A549 treated with AZD9567 at 1 μM for 4 hours (cell line): ENCODE results near the gene EFNA2. TPM values are rescaled to one million over a fixed set of nuclear protein-coding genes. Genes with fewer than 3 reads are reported as not detected.

Source experiments
- total RNA-seq: library from RNA; stranded (reverse); fragments of 200-300 nt; extraction: Qiagen RNA extraction; gene quantifications from 5 replicates; pipeline ENCODE4 v1.2.3, GENCODE V29; 2022; ENCODE audit not compliant: insufficient read depth

The EFNA2 gene
- 1.1 to 2.1 TPM (median 1.6 TPM) in 4 of 5 replicates, not detected in the other for total RNA-seq

DNA sequence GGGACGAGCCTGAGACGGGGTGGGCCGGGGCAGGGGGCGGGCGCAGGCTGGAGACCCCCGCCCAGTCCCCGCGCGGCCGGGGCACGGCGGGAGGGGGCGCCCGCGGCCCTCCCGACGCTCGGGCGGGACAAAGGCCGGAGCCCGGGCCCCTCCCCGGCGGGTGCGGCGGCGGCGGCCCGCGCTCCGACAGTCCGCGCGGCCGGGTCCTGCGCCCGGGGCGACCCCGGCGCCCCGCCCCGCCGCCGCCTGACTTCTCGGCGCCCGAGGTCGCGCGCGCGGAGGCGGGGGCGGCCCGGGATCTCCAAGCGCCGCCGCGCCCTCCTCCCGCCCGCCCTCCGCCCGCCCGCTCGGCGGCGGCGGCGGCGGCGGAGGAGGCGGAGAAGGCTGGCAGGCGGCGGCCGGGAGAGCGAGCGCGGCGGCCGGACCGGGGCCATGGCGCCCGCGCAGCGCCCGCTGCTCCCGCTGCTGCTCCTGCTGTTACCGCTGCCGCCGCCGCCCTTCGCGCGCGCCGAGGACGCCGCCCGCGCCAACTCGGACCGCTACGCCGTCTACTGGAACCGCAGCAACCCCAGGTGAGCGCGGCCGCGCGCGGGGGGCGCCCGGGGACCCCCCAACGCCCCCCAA is at the start of gene EFNA2:
Gene EFNA2 (plus strand): TSS at position 137 of the 624 bp plus-strand sequence. CDS start 296 bp downstream, at position 433.

DNA sequence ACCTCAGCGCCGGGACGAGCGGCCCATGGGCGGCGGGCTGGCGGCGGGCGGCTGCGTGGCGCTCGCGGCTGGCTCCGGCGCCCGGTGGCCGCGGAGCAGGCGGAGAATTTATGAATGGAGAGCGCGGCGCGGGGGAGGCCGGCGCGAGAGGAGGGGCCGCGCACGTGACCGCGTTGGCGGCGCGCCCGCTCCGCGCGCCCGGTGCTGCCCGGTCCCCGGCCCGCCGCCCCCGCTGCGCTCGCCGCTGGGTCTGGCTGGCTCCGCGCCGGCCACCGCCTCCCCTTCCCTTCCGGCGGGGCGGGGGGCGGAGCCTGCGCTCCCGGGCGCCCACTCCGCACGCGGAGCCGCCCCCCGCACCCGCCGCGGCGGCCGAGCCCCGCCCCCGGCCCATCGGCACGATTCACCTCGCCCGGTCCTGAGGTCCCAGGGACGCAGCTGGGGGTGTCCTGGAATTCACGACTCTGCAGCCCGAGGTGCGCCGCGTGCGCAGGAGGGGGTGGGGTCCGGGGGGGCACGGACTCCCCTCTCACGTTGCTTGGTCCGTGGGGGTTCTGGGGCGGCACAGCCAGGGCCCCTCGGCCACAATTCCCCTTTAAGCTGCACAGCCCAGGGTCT is 47.8 kb upstream of the EFNA2 start, which contains the start of gene CBARP:
Gene CBARP (minus strand): TSS at position 252 of the 615 bp plus-strand sequence. CDS start 1,905 bp downstream, outside the sequence.

DNA sequence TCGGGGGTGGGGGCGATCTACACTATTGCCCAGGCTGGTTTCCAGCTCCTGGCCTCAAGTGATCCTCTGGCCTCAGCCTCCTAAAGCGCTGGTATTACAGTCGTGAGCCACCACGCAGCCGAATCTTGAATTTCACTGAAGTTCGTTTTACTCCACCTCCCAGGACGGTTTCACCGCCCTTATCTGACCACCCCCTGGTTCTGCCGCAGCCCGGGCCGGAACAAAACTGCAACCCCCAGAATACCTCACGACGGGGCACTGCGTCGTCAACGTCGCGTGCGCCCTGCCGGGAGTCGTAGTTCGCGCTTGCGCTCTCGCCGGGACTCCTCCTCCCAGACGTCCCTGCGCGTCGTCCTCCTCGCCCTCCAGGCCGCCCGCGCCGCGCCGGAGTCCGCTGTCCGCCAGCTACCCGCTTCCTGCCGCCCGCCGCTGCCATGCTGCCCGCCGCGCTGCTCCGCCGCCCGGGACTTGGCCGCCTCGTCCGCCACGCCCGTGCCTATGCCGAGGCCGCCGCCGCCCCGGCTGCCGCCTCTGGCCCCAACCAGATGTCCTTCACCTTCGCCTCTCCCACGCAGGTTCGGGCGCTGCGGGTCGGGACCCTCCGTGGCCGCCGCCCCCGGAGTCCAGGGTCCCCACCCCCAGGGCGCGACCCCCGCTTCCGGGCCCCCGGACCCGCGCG is 44.1 kb upstream of the EFNA2 start, which contains the start of gene ATP5F1D:
Gene ATP5F1D (plus strand): TSS at position 335 of the 679 bp plus-strand sequence. CDS start 100 bp downstream, at position 435.

DNA sequence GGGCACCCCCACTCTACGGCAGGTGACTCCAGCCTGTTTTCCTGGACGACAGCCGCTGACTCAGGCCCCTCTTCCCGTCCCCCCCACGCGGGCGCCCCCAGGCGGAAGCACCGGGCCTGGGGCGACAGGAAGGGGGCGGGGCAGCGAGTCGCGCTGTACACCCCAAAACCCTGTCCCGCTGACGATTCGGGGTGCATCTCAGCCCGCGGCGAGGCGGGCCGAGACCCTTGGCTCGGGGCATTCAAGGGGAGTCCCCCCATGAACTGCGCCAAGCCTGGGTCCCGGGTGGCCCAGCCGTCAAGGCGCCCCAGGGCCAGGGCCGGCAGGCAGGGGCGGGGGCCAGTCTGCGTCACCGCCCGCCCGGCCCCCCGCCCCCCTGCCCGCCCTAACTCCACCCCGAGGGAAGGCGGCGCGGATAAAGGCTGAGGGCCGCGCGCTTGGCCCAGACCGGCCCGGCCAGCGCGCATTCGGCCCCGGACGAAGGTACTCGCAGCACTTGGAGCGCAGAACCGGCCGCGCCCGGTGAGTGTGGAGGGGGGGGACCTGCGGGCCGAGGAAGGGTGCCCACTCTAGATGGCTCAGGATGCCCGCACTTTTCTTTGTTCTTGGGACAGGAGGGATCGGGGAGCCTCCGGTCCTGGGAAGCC is 37.4 kb upstream of the EFNA2 start, which contains the start of gene MIDN:
Gene MIDN (plus strand): TSS at position 445 of the 647 bp plus-strand sequence. CDS start 1,714 bp downstream, outside the sequence.

DNA sequence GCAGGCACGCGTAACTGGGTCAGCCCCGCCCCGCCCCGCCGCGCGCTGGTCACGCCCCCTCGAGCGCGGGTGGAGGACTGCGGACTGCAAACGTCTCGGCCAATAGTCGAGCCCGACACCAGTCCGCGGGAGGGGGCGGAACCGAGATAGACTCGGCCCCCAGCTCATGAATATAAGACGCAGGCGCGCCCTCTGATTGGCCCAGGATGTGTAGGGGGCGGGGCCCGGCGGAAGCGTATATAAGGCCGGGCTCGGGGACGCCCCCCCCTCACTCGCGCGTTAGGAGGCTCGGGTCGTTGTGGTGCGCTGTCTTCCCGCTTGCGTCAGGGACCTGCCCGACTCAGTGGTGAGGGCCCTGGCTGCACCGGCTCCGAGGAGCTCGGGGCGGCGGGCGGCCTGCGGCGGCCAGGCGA is 16.6 kb upstream of the EFNA2 start, which contains the start of gene CIRBP:
Gene CIRBP (plus strand): TSS at position 268 of the 413 bp plus-strand sequence. CDS start 1,602 bp downstream, outside the sequence.

DNA sequence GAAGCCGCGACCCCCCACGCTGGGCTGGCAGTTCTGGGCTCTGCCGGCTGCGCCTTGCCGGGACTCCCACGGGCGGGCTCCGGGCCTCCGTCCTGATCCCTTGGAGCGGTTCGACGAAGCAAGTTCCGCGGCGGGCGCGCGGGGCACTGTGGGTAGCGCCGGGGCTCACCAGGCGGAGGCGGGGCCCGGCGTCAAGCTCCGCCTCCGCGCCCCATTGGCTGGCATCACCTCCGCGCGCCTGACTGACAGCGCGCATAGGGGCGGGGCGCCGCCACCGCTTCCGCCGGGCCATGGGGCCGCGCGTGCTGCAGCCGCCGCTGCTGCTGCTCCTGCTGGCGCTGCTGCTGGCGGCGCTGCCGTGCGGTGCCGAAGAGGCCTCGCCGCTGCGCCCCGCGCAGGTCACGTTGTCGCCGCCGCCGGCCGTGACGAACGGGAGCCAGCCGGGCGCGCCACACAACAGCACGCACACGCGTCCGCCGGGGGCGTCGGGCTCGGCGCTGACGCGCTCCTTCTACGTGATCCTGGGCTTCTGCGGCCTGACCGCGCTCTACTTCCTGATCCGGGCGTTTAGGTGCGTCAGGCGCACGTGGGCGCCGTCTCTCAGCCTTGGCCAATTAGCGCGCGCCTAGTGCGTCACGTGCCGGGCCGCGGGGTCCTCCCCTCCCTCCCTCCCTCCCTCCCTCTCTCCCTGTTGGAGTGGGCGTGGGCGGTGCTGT is 10.3 kb upstream of the EFNA2 start, which contains the start of gene FAM174C:
Gene FAM174C (plus strand): TSS at position 271 of the 716 bp plus-strand sequence. CDS start 20 bp downstream, at position 291.

Other genes with a start within 250 kb of the EFNA2 start
- gene ABCA7, start 245.8 kb upstream of the EFNA2 start, total RNA-seq: 11.2 to 16.3 TPM (median 13.7 TPM) in 5 replicates
- 2.6 to 3.2 TPM (median 2.9 TPM) in 5 replicates for gene ARHGAP45, start 218.7 kb upstream of the EFNA2 start, total RNA-seq
- 209 to 249 TPM (median 237 TPM) in 5 replicates for gene POLR2E, start 190.5 kb upstream of the EFNA2 start, total RNA-seq
- 423 to 497 TPM (median 483 TPM) in 5 replicates for gene GPX4, start 181.9 kb upstream of the EFNA2 start, total RNA-seq
- 21.9 to 34.8 TPM (median 32.8 TPM) in 5 replicates for gene SBNO2, start 111.6 kb upstream of the EFNA2 start, total RNA-seq
- 23.6 to 38.2 TPM (median 35.2 TPM) in 5 replicates for gene STK11, start 80.1 kb upstream of the EFNA2 start, total RNA-seq
- gene CBARP, start 47.9 kb upstream of the EFNA2 start, total RNA-seq: 4.1 to 4.9 TPM (median 4.9 TPM) in 5 replicates
- 73.2 to 172 TPM (median 163 TPM) in 5 replicates for gene ATP5F1D, start 44.1 kb upstream of the EFNA2 start, total RNA-seq
- 37.1 to 51.8 TPM (median 48.1 TPM) in 5 replicates for gene MIDN, start 37.3 kb upstream of the EFNA2 start, total RNA-seq
- 117 to 198 TPM (median 123 TPM) in 5 replicates for gene CIRBP, start 16.5 kb upstream of the EFNA2 start, total RNA-seq
- gene FAM174C, start 10.3 kb upstream of the EFNA2 start, total RNA-seq: 41.0 to 95.6 TPM (median 76.7 TPM) in 5 replicates
- 72.8 to 98.9 TPM (median 75.7 TPM) in 5 replicates for gene NDUFS7, start 98.0 kb downstream of the EFNA2 start, total RNA-seq
- gene GAMT, start 115.7 kb downstream of the EFNA2 start, total RNA-seq: 32.7 to 46.1 TPM (median 41.7 TPM) in 5 replicates
- gene DAZAP1, start 121.7 kb downstream of the EFNA2 start, total RNA-seq: 66.2 to 95.9 TPM (median 93.7 TPM) in 5 replicates
- gene RPS15, start 152.5 kb downstream of the EFNA2 start, total RNA-seq: 1,367 to 2,061 TPM (median 1,872 TPM) in 5 replicates
- 1.5 to 8.3 TPM (median 1.8 TPM) in 5 replicates for gene APC2, start 164.2 kb downstream of the EFNA2 start, total RNA-seq
- gene C19orf25, start 193.3 kb downstream of the EFNA2 start, total RNA-seq: 10.1 to 21.7 TPM (median 20.5 TPM) in 5 replicates
- 0.73 to 1.1 TPM (median 0.99 TPM) in 4 of 5 replicates, not detected in the other for gene PCSK4, start 204.5 kb downstream of the EFNA2 start, total RNA-seq
- 4.8 to 6.0 TPM (median 5.1 TPM) in 5 replicates for gene REEP6, start 205.3 kb downstream of the EFNA2 start, total RNA-seq
- 3.1 to 7.3 TPM (median 3.5 TPM) in 5 replicates for gene ADAMTSL5, start 227.1 kb downstream of the EFNA2 start, total RNA-seq
- 0.03 to 0.06 TPM (median 0.03 TPM) in 3 of 5 replicates, not detected in the others for gene PLK5, start 238.2 kb downstream of the EFNA2 start, total RNA-seq